Stimulated activated CD8-positive, alpha-beta memory T cell treated with anti-CD3 and anti-CD28 coated beads, Interleukin-4, amount 100 ng/mL, for 24 hours (primary cell): ENCODE results near the gene CD300LB.
"Not testable (repeated sequence)": the region's sequence is repeated elsewhere in the genome, so short reads cannot be mapped to it uniquely, and the experiment has no call there.

ENCODE experiments used
- DNase-seq: peaks from one replicate; pipeline ENCODE4 v3.0.0-alpha.2; 2020; ENCODE audit warnings: low read depth

CD300LB gene

GRCh38 chr17:74531231-74531761 is at the start of gene CD300LB:
TSS of gene CD300LB (minus strand) at chr17:74531475. CDS start at chr17:74531350, 125 bp downstream.
- DNase-seq, result no peak

GRCh38 chr17:74579900-74580299 is 48.6 kb upstream of the CD300LB start:
- DNase-seq, result no peak

- no peak for DNase-seq
Measured at GRCh38 chr17:74578979-74579378, 47.7 kb upstream of the CD300LB start.

DNA sequence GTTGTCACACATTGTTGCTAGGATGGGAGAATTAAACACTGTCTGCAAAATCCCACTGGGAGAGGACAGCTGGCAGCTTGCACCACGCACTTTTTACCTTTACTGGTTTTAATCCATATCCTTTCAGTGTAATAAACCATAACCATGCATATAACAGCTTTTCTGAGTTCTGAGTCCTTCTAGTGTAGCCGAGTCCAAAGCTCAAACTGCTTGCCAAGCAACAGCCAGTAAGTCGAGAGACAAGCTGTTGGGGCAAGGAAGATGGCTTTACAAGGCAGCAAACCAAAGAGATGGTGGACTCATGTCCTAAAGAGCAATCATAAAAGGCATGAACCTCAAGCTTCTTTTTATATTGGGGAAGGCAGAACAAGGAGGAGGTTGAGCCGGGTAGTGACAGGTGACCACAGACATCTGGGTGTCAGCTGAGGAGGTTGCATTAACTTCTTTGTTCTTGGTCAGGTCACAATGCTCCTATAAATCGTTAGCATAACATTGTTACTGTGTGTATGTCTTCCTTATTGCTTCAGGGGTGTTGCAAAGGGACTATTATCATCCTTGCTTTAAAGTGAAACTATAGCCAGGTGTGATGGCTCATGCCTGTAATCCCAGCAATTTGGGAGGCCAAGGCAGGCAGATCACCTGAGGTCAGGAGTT is 43.3 kb upstream of the CD300LB start:
- DNase-seq, result no peak

DNA sequence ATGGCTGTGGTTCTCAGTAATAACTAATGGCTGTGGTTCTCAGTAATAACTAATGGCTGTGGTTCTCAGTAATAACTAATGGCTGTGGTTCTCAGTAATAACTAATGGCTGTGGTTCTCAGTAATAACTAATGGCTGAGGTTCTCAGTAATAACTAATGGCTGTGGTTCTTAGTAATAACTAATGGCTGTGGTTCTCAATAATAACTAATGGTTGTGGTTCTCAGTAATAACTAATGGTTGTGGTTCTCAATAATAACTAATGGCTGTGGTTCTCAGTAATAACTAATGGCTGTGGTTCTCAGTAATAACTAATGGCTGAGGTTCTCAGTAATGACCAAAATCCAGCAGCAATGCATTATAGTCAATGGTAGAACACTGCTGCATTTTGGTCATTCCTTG is 42.4 kb upstream of the CD300LB start:
- DNase-seq, result not testable (repeated sequence)

DNA sequence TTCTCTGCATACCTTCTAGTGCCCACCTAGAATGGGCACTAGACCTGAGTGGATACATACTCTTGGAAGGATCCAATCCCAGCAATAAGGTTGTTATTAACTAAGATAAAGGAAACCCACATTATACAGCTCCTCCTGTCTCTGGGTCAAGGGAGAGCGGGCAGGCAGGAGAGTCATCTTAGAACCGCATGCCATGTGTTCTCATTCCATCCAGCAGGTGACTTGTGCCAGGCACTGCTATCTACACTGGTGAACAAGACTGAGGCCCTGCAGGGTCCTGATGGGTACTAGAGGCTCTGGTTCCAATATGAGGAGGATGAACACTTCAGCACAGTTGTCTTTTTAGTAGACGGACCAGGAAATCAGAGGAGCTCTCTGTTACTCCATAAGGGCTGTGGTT is 41.9 kb upstream of the CD300LB start:
- no peak for DNase-seq

DNA sequence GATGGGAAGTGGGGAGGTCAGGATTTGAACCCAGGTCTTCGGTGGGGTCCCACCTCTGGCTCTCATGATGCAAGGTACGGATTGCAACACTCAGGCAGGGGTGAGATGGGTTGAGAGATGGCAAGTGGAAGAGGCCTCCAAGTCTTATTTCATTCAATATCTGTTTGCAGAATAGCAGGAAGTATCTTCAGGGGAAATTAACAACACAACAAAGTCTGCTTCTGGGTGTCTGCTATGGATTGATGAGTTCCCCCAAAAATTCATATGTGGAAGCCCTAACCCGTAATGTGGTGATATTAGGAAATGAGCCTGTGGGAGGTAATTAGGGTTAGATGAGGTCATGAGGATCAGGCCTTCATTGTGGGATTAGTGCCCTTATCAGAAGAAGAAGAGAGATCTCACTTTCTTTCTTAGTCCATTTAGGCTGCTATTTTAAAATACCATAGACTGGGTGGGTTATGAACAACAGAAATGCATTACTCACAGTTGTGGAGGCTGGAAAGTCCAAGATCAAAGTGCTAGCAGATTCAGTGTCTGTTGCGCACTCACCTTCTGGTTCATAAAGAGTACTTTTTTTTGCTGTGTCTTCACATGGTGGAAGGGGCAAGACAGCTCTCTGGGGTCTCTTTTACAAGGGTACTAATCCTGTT is 40.5 kb upstream of the CD300LB start:
- DNase-seq, result no peak

DNA sequence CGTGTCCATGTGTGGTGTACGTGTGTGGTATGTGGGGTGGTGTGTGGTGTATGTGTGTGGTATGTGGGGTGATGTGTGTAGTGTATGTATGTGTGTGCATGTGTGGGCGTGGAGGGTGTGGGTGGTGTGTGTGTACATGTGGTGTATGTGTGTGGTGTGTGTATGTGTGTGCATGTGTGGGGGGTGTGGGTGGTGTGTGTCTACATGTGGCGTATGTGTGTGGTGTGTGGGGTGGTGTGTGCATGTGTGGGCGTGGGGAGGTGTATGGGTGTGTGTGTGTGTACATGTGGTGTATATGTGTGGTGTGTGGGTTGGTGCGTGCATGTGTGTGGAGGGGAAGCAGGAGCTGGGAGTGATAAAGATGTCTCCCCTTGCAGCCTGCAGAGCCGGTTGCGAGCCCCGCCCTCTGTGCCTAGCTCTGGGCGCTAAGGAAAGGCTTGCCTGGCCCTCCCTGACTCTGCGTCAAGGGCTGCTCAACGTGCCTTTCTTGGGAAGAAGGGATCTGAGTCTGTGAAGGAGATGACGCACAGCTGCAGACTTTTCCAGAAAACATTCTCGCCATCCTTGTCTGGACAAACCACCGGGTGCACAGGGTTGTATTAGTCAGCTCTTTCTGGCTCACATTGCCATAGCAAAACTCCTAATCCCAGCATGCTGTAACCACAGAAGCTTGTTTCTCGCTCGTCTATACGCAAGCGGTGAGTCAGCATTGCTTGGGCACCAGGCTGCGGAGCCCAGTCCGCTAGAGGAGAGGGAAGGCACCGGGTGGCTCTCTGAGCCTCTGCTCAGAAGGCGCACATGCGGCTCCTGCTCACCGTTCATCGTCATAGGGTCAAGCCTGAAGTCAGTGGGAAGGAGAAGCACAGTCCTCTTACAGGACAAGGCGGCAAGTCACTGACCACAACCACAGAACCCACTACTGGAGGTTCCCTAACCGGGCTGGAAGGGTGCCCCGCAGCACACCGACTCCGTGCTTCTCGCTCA is 38.0 kb upstream of the CD300LB start:
- DNase-seq, result no peak

DNA sequence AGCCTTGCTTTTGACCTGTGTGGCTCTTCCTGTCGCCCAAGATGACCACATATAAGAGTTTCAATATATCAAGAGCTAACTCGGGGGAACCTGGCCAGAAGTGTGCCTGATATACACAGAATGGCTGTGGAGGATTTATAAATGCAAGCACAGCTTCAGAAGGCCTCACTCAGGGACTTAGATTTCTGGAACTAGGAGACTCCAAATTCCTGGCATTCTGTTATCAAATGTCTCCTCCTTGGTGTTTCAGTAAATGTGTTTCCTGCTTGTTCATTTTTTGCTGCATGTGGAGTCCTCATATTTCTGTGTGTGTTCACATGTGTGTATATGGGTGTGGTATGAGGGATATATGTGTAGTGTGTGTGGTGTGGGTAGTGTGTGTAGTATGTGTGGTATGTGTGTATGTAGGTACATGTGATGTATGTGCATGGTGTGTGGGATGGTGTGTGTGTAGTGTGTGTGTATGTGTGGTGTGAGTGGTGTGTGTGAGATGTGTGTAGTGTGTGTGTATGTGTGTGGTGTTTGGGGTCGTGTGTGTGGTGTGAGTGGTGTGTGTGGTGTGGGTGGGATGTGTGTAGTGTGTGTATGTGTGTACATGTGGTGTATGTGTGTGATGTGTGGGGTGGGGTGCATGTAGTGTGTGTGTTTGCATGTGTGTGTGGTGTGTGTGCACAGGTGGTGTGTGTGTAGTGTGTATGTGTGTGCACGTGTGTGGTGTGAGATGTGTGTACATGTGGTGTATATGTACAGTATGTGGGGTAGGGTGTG is 37.0 kb upstream of the CD300LB start:
- no peak for DNase-seq

DNA sequence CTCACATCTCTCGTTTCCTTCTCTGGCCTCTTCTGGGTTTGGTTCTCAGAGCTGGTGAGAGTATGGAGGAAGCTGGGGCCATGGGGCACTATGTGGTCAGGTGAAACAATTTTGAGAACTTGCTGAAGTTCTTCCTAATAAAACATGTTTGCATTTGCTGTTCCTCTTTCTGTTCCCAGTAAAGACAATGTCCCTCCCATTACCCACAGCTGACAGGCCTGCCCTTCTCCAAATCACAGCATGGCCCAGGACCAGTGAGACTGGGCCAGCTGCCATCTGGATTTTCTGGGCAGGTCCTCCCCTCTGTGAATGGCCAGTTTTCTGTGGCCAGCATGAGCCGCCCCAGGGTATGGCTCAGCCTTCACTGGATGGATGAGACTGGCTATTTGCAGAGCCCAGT is 36.1 kb upstream of the CD300LB start, which contains the start of gene CD300H:
CD300H (minus strand) TSS at position 113 of the 400 bp plus-strand sequence.
- no peak for DNase-seq

DNA sequence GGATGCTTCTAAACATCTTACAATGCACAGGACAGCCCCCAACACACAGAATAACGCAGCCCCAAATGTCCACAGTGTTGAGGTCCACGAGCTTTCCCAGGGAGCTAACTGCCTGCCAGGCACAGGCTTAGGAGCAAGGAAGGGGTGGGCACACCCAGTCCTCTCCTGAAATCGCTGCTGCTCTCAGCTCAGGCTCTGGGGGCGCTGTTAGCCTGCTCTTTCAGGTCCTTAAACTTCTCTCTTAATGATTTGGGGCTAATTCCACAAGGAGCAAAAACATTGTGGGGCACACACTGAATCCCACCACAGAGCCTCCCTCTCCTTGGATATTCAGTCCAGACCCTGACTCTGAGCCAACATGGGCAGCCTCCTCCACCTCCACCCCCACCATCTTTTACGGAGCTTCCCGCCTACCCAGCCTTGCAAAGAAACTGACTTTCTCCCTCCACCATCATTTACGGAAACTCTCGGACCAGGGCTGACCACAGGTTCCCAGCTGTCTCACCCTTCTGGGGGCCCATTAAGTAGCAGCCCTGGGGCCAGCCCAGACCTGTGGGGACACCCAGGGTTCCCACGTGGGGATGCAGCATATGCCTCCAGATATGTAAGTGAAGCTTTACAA is 35.0 kb upstream of the CD300LB start:
- no peak for DNase-seq

- DNase-seq, result no peak
Measured at GRCh38 chr17:74565126-74565525, 33.9 kb upstream of the CD300LB start.

- no peak for DNase-seq
Measured at GRCh38 chr17:74563358-74563757, 32.1 kb upstream of the CD300LB start.

DNA sequence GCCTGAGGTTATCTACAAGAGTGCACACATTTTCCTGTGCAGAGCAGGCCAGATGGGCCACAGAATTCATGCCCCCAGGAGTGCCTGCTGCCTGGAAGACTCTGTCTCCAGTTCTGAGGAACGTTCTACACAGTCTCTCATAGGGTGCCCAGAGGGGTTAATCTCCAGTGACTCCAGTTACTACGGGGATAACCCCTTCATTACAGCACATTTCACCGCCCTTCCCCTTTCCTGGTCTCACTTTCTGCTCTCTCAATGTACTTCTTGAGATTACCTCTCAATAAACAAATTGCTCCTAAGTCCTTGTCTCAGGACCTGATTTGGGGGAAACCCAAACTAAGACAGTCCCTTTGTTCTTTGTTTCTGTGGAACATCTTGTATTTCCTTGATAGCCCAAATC is 30.3 kb upstream of the CD300LB start:
- no peak for DNase-seq

GRCh38 chr17:74558882-74559519 is 27.7 kb upstream of the CD300LB start:
- no peak for DNase-seq

GRCh38 chr17:74558402-74558801 is 27.1 kb upstream of the CD300LB start:
- not testable (repeated sequence) for DNase-seq

GRCh38 chr17:74555427-74555940 is 24.2 kb upstream of the CD300LB start:
- DNase-seq, result no peak

DNA sequence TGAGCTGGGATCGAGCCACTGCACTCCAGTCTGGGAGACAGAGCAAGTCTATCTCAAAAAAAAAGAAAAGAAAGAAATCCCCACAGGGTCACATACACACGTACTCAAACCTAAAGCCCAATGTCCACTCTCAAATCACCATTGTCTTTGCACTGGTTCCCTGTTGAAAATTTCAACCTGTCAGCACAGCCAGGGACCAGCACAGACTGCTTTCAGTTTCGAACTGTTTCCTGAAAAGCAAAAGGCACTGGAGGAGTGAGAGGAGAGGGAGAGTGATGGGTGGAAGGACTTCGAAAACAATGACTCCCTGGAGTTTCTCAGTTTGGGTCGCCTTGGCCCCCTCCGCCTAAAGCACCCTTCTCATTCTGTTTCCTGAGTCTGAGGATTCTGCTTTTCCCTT is 23.6 kb upstream of the CD300LB start:
- DNase-seq, result no peak

DNA sequence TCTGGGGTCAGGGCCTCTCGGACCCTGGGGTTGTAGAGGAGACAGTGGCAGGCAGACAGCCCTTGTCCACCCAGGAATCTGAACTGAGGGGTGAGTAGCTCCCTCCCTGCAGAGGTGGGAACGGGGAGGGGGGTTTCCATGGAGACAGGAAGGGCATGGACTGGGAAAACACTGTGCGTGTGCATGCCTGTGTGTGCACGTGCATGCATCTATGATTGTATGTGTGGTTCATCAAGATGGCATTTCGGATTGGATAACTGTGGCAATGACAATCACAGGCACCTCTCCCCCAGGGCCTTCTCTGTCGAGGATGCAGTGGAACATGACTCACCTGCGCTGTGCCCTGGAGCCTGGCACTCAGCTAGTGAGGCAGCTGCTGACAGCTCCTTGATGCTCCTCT is 20.8 kb upstream of the CD300LB start:
- DNase-seq, result no peak

- no peak for DNase-seq
Measured at GRCh38 chr17:74550602-74551001, 19.3 kb upstream of the CD300LB start.
